ENCODE measurements around the gene DTYMK. TPM values are rescaled to one million over a fixed set of nuclear protein-coding genes. Genes with fewer than 3 reads are reported as not detected.

Gene DTYMK
- total RNA-seq, 1 donor from 2014 or later: 26.1 TPM

- Mint-ChIP-seq H3K4me3 (ENCODE audit: unreplicated experiment) (peak overlapping the region; percentile 27), H3K36me3 (ENCODE audit: low read depth, unreplicated experiment) (peaks cover 21% of the 10 kb centered on the region), H3K9me3 (ENCODE audit: unreplicated experiment) (no peaks in the 10 kb centered on the region), H3K27ac (ENCODE audit: unreplicated experiment) (peak overlapping the region; percentile 18), H3K27me3 (ENCODE audit: low read depth, unreplicated experiment) (no peaks in the 10 kb centered on the region), H3K4me1 (ENCODE audit: low read depth, unreplicated experiment) (peaks cover 8% of the 10 kb centered on the region)
- no peak overlapping the region for H3K4me2 ChIP-seq (ENCODE audit: low read length)
- H3K9ac ChIP-seq (ENCODE audit: low read length): no peak overlapping the region
- H3K27ac ChIP-seq (ENCODE audit: low read depth, low read length): no peak overlapping the region
- DNase-seq (ENCODE audit: low read depth) (no peak), FAIRE-seq (no peak)
- H4K20me1 ChIP-seq (ENCODE audit: insufficient read depth, low read length): peaks cover 75% of the 10 kb centered on the region
- H3K27me3 ChIP-seq (ENCODE audit: insufficient read depth, low read length): no peaks in the 10 kb centered on the region
- H3K36me3 ChIP-seq (ENCODE audit: insufficient read depth, low read length): peaks cover 14% of the 10 kb centered on the region
- peaks cover 6% of the 10 kb centered on the region for H3K4me1 ChIP-seq (ENCODE audit: insufficient read depth, low read length)
- H3K4me3 ChIP-seq (ENCODE audit: insufficient read depth, low read depth, low read length): no peak overlapping the region
- no peaks in the 10 kb centered on the region for H3K9me3 ChIP-seq (ENCODE audit: insufficient read depth, low read depth, low read length)
- TF ChIP-seq EZH2 (IDR thresholded peaks at IDR 0.05; ENCODE audit: insufficient read depth, low read length): no peak
- TF ChIP-seq, protein P1, sequence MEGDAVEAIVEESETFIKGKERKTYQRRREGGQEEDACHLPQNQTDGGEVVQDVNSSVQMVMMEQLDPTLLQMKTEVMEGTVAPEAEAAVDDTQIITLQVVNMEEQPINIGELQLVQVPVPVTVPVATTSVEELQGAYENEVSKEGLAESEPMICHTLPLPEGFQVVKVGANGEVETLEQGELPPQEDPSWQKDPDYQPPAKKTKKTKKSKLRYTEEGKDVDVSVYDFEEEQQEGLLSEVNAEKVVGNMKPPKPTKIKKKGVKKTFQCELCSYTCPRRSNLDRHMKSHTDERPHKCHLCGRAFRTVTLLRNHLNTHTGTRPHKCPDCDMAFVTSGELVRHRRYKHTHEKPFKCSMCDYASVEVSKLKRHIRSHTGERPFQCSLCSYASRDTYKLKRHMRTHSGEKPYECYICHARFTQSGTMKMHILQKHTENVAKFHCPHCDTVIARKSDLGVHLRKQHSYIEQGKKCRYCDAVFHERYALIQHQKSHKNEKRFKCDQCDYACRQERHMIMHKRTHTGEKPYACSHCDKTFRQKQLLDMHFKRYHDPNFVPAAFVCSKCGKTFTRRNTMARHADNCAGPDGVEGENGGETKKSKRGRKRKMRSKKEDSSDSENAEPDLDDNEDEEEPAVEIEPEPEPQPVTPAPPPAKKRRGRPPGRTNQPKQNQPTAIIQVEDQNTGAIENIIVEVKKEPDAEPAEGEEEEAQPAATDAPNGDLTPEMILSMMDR (IDR thresholded peaks at IDR 0.05; ENCODE audit: insufficient read depth, low read depth, low read length): no peak
- H3K79me2 ChIP-seq (ENCODE audit: insufficient read depth, low read length): peaks cover 89% of the 10 kb centered on the region
- no peak overlapping the region for H2AFZ ChIP-seq (ENCODE audit: low read depth, low read length)
These were observed 53.9 kb downstream of the DTYMK start for GRCh38 chr2:241632478-241633325.

DNA sequence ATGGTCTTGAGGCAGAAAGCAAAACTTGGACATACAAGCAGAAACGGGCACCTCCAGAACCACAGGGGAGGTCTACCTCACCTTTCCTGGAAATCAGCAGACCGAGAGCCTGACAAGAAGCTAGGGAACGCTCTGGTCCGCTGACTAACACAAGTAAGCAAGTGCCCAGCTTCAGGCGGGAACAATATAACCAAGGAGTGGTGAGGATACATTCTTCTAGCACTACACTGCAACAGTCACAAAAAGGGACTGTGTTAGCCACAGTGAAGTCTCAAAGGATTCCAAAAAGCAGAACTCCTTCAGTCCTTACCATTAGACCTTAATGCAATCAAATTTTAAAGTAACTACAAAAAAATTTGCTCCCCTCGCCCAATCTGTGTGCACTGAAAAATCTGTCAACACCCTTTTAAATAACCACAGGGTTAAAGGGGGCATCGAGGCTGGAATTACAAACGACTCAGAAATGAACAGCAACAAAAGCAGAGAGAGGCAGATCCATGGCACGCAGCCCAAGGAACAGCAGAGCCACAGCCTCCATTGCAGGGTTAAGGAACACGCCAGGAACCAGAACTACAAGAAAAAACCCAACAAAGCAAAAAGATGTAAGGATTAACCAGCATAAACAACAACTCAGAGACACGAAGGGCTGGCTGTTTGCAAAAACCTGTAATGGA, 56.7 kb downstream of the DTYMK start:
- H2AFZ ChIP-seq (ENCODE audit: low read depth, low read length): no peak overlapping the region
- peaks cover 89% of the 10 kb centered on the region for H4K20me1 ChIP-seq (ENCODE audit: insufficient read depth, low read length)
- H3K27ac ChIP-seq (ENCODE audit: low read depth, low read length): peak overlapping the region; percentile 32
- no peak overlapping the region for H3K27ac Mint-ChIP-seq (ENCODE audit: unreplicated experiment)
- peak; percentile 78 for DNase-seq (ENCODE audit: low read depth)
- H3K9me3 Mint-ChIP-seq (ENCODE audit: unreplicated experiment): no peaks in the 10 kb centered on the region
- H3K4me3 ChIP-seq (ENCODE audit: insufficient read depth, low read depth, low read length): no peak overlapping the region
- peaks cover 95% of the 10 kb centered on the region for H3K79me2 ChIP-seq (ENCODE audit: insufficient read depth, low read length)
- no peaks in the 10 kb centered on the region for H3K9me3 ChIP-seq (ENCODE audit: insufficient read depth, low read depth, low read length)
- TF ChIP-seq, protein P1 (IDR thresholded peaks at IDR 0.05; ENCODE audit: insufficient read depth, low read depth, low read length): no peak
- no peak for TF ChIP-seq EZH2 (IDR thresholded peaks at IDR 0.05; ENCODE audit: insufficient read depth, low read length)
- peaks cover 6% of the 10 kb centered on the region for H3K4me1 Mint-ChIP-seq (ENCODE audit: low read depth, unreplicated experiment)
- no peaks in the 10 kb centered on the region for H3K27me3 Mint-ChIP-seq (ENCODE audit: low read depth, unreplicated experiment)
- H3K9ac ChIP-seq (ENCODE audit: low read length): peak overlapping the region; percentile 30
- no peaks in the 10 kb centered on the region for H3K27me3 ChIP-seq (ENCODE audit: insufficient read depth, low read length)
- H3K4me2 ChIP-seq (ENCODE audit: low read length): peak overlapping the region; percentile 69
- H3K36me3 ChIP-seq (ENCODE audit: insufficient read depth, low read length): peaks cover 14% of the 10 kb centered on the region
- no peak overlapping the region for H3K4me3 Mint-ChIP-seq (ENCODE audit: unreplicated experiment)
- H3K4me1 ChIP-seq (ENCODE audit: insufficient read depth, low read length): peaks cover 6% of the 10 kb centered on the region
- peaks cover 21% of the 10 kb centered on the region for H3K36me3 Mint-ChIP-seq (ENCODE audit: low read depth, unreplicated experiment)
- FAIRE-seq: no peak
